C4-2B (cell line): Measurements from ENCODE around the gene COA8.

Experiments used
- CTCF ChIP-seq: fragments of 450-650 bp; conservative IDR thresholded peaks from 2 replicates; pipeline ENCODE4 v1.5.1; 2017; ENCODE audit warnings: mild to moderate bottlenecking
- ZFX ChIP-seq: fragments of 450-650 bp; IDR thresholded peaks from 2 replicates; pipeline ENCODE4 v1.6.1; 2017

- TF ChIP-seq CTCF (no peak), ZFX (no peak)
These were observed 65.5 kb downstream of the COA8 start for GRCh38 chr14:103628221-103628683.
